Measurements from ENCODE around the gene IGSF9.
"Not testable (repeated sequence)": the region's sequence is repeated elsewhere in the genome, so short reads cannot be mapped to it uniquely, and the experiment has no call there.

Gene IGSF9

DNA sequence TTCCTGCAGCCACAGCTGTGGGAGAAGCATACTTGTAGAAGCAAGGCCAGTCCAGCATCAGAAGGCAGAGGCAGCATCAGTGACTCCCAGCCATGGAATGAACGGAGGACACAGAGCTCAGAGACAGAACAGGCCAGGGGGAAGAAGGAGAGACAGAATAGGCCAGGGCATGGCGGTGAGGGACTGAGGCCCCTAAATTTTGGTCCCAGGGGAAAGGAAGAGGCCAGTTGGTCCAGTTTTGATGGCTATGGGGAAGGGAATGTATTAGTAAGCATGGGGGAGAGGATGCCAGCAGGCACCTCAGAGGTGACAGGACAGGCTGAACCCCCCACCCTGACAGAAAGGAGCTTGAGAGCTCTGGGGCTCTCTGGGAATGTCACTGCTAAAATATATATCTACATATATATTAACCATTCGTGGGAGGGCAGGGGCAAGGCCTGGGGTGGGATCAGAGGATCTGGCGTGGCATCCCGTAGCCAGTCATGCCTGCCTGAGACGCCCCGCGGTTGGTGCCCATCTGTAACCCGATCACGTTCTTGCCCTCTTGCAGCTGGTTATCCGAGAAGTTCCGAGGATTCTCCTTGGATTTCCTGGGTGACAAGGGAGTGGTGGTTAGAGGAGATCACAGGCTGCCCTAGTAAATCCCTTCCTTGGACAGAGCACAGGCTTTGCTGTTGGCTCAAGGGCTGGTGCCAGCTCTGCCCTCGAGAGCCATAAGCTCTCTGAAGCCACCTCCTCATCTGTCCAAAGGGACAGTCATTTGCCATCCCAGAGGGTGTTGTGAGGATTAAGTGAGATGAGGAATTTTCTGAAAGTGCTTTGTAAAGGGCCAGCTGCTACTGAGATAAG is 26.8 kb downstream of the IGSF9 start:
- DNase-seq, result no peak

DNA sequence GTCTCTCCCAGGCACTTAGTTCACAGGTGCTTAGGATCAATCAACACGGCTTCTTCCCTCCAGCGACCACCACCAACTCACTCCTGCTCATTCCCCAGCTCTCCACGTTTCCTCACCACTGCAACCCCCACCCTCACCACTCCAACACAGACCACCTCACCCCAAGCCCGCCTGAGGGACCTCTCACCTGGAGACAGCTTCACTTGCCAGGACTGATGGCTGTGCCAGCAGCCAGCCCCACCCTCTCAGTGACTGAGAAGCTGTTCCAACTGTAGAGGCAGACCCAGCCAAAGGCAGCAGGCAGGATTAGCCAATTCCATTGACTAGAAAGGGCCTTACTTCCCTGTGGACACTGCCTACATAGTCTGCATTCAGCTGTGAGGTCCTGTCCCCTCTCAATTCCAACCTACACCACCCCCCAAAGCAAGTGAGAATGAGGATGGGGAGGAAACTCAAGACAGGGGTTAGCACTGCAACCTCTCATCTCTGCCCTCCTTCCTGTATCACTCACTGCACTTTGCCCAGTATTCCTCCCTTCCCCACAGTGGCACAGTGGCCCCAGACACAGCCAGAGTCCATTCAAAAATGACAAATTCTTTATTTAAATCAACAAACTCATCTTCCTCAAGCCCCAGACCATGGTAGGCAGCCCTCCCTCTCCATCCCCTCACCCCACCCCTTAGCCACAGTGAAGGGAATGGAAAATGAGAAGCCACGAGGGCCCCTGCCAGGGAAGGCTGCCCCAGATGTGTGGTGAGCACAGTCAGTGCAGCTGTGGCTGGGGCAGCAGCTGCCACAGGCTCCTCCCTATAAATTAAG is 27.7 kb downstream of the IGSF9 start:
- DNase-seq, result no peak

DNA sequence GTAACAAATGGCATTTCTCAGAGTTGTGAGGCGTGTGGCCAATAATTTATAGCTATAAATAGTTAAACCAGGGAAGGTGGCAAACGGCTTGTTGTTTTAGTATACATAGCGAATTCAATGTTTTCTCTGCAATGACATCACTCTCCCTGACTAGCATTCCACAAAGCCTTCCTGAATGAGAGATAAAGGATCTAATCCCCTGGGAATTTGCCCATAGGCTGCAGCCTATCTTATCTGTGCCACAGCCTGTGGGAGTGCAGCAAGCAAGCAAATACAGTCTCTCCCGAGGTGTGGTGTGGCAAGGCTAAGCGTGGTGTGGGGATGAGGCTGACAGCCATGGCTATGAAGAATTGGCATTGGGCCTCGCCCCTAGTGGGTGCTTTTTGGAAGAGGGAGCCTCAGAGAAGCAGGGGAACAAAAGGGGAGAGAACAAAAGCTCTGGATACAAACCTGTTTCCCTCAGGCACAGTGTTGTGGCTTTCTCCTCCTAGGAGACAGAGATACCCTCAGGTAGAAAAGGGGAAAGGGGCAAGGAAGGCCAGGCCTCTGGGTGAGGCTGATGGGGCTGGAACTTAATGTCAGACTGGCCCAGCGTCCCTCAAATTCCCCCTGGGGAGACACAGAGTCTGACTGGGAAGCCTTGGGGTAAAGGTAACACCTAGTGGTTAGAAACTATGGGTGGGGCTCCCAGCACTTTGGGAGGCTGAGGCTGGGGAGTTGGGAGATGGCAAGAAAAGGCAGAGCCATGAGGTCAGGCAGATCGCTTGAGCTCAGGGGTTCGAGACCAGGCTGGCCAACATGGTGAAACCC is 29.0 kb downstream of the IGSF9 start:
- DNase-seq, result no peak

DNA sequence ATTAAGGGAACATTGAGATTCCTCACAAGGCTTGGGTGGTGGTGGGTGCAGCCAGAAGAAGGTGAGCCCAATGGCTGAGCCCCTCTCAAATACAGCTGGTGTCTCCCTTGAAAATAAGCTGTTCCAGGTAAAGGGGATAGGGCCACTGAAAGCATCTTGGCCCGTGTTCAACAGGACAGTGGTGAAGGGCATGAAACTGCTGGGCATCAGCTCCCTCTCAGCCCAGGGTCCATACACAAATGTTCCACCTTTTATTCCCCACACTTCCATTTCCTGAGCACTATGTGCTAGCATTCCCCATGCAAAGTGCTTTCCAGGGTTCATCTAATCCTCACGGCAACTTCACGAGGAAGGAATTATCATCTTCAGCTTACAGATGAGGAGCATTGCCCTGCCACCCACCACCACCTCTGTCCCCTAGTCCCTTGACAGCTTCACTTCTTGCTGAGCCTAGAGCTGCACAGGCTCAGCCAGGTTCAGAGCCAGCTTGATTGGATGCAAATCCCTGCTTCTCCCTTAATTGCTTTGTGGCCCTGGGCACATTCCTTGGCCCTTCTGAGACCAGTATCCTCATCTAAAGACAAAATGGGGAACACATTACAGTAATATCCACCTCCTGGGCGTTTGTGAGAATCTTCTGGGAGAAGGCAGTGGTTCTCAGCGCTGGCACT is 29.7 kb downstream of the IGSF9 start:
- no peak for DNase-seq

- DNase-seq, result no peak
Measured at GRCh38 chr1:159914252-159915018, 31.0 kb downstream of the IGSF9 start.

DNA sequence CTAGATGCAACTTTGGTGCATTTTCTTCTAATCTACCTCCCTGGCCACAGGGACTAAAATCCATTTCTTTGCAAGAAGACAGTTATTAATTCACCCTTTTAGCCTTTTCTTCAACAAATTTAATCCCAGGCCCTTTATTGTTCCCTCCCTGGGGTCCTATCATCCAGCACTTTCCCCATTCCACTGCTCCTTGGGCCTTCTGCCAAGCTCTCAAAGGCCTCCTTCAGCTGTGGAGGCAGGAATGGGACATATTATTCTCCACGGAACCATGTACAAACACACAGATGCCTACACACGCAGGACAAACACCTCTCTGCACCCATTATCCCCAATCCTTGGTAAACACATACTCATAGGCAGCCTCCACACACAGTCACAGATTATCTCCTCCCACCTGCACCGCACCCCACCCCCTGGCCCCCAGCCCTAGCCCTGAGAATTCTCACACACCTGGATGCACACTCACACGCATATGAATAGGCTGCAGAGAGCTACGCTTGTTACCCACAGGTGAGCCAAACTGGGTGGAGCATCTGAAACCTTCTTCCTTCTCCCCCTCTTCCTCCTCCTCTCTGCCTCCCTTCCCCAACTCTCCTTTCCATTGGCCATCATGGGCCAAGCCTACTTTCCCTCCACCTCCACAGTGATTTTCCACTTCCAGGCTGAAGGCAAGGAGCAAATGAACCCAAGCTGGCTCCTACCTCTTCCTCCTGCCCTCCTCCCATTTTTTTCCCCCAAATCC is 31.8 kb downstream of the IGSF9 start:
- no peak for DNase-seq

- DNase-seq, result no peak
Measured at GRCh38 chr1:159911326-159912070, 33.9 kb downstream of the IGSF9 start.

DNA sequence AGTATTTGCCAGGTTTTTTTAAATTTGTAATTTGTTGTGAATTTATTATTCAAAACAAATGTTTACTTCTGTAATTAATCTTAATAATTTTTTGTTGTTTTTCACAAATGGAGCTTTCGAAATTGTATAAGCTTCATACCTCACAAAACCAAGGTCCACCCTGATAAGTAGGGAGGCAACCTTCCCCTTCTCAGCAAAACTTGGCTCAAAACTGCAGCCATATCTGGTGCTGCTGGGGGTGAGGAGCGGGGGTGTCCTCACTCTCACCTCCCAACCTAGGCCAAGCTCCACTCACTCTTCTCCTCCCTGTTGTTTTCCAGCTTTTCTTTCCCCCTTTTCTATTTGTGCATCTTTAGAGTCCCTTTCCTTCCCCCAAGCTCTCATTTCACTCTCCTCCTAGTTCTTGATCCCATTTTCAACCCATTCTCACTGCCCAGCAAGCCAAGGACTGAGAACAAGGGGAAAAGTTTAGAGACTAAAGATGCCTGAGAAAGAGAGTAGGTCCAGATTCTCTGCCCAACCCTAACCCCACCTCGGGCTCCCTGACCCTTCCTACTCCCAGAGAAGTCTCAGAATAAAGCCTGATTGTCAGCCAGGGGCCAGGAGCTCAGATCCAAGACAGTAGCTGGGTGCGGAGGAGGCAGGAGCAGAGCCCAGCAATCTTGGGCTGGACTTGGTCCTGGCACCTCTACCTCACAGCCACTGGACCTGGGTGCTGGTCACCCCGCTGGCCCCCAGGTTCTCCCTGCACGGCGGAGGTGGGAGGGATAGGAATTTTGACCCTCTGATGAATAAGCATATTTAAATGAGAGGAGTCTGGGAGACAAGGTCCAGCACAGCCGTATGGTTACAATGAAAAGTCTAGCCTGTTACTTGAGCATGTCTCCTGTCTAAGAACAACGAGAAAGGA is 37.1 kb downstream of the IGSF9 start:
- no peak for DNase-seq

GRCh38 chr1:159906960-159907359 is 38.5 kb downstream of the IGSF9 start:
- DNase-seq, result no peak

GRCh38 chr1:159904036-159904435 is 41.4 kb downstream of the IGSF9 start:
- not testable (repeated sequence) for DNase-seq

DNA sequence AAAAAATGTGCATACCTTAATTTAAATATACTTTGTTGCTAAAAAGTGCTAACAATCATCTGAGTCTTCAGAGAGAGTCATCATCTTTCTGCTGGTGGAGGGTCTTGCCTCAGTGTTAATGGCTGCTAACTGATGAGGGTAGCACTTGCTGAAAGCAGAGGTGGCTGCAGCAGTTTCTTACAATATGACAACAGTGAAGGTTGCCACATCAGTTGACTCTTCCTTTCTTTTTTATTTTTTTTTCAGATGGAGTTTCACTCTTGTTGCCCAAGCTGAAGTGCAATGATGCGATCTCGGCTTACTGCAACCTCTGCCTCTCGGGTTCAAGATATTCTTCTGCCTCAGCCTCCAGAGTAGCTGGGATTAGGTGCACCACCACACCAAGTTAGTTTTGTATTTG is 42.9 kb downstream of the IGSF9 start:
- no peak for DNase-seq

- DNase-seq, result no peak
Measured at GRCh38 chr1:159900755-159901360, 44.6 kb downstream of the IGSF9 start.

DNA sequence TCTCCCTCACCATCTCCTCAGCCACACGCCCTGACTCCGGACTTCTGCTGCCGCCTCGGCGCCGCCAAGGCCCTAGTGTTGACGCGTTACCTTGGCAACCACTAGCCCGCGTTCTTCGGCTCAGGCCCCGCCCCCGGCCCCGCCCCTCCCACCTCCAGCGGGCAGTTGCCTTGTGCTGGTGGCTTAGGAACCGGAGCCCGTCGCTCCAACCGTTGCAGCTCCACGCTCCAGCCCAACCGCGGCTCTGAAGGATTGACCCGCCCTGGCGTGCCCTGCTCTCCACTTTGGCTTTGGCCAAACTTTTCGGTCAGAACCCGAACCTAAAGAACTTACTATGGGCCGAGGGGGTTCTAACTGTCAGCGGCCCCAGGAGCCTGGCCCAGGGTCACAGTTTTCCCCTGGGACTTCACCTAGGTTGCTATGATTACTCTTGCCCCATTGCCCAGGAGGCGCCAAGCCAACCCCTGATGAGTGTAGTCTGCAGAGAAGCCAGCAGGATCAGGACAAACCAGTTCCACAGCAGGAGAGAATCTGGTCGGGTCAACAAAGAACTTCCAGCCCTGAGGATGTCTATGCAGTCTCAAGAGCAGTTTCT is 45.2 kb downstream of the IGSF9 start, which contains the start of gene CFAP45:
CFAP45 (minus strand) TSS at position 80 of the 595 bp plus-strand sequence; CDS start at position 13, 67 bp downstream.
- DNase-seq, result no peak

GRCh38 chr1:159899634-159900033 is 45.8 kb downstream of the IGSF9 start:
- DNase-seq, result not testable (repeated sequence)

- DNase-seq, result no peak
Measured at GRCh38 chr1:159898527-159898926, 46.9 kb downstream of the IGSF9 start.

DNA sequence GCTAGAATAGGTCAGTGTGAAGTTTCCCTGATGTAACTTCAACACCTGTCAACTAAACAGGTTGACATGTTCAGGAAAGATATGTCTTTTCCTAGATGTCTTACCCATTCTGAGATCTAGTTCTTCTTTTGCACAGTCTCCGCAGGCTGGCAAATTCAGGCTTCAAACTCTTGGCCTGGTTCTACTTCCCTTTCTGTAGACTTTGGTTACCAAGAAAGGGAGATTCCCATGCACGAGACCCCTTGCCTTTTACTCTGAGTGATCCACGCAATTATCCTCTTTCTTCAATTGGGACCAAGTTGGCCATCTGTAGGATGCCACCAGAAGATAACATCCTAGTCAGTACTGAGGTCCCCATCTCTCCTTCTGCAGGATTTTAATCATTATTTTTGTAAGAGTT is 47.5 kb downstream of the IGSF9 start:
- no peak for DNase-seq

DNA sequence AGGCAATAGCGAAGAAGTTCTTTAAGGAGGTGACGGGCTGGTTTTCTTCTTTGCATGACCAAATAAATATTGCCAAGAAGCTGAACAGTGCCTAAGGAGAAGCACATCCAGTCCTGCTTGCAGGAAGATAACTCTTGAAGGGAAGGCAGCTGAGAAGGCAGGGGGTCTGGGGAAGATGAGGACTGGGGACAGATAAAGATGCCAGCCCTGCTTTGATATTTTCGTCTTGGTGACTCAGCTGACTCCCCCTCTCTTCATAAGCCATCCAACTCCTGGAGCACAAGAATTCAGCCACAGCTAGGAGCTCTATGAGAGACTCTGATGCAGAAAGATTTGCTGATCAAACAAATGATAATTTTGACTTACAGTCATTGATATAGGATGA is 48.9 kb downstream of the IGSF9 start:
- no peak for DNase-seq

Data from hippocampal formation (tissue), 2 donors.